OCI-LY3 (cell line): ENCODE data around the gene FLII.

ENCODE experiments used
- EZH2phosphoT487 ChIP-seq: fragments of 200-600 bp; shearing (Covaris generic); IDR thresholded peaks from 2 replicates; pipeline ENCODE4 v1.6.1; 2018; ENCODE audit warnings: antibody characterized with exemption, mixed run types, low read depth
- TF ChIP-seq, protein P1 (sequence below): fragments of 200-600, 300-600 bp; sonication (generic); IDR thresholded peaks from 2 replicates; pipeline ENCODE4 v1.5.1; 2014; ENCODE audit warnings: antibody characterized with exemption, low read length, low read depth

DNA sequence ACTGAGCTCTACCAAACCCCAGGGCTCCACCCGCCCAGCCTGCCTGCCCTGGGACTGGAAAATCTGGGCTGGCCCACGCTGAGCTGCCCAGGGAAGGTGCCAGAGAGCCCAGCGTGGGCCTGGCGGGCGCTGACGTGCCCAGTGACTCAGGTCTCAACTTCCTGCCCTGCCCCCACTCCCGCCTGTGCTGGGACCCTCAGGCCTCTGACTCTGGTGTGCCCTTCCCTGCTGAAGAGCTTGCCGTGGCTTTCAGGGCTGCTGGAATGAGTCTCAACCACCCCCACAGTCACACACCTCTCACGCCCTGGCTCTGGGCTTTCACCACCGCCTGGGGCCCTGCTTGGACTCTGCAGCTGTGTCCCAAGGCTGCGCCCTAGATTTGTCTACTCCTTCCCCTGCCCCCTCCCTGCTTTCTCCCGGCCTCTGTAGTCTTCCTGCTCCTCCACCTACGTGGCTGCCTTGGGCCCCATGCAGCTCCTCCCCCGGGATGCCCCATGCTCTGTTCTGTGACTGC, 22.7 kb downstream of the FLII start:
- TF ChIP-seq, protein P1, sequence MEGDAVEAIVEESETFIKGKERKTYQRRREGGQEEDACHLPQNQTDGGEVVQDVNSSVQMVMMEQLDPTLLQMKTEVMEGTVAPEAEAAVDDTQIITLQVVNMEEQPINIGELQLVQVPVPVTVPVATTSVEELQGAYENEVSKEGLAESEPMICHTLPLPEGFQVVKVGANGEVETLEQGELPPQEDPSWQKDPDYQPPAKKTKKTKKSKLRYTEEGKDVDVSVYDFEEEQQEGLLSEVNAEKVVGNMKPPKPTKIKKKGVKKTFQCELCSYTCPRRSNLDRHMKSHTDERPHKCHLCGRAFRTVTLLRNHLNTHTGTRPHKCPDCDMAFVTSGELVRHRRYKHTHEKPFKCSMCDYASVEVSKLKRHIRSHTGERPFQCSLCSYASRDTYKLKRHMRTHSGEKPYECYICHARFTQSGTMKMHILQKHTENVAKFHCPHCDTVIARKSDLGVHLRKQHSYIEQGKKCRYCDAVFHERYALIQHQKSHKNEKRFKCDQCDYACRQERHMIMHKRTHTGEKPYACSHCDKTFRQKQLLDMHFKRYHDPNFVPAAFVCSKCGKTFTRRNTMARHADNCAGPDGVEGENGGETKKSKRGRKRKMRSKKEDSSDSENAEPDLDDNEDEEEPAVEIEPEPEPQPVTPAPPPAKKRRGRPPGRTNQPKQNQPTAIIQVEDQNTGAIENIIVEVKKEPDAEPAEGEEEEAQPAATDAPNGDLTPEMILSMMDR, result no peak
- TF ChIP-seq EZH2phosphoT487, result no peak
